ENCODE results near the gene ERC2. TPM values are rescaled to one million over a fixed set of nuclear protein-coding genes. Genes with fewer than 3 reads are reported as not detected.

Gene ERC2
- total RNA-seq, 1 donor from 2014 or later, result 7.4 TPM

GRCh38 chr3:55877703-55878102, 590.6 kb downstream of the ERC2 start:
- no peak overlapping the region for H3K9ac ChIP-seq (ENCODE audit: low read length)
- no peak overlapping the region for H3K4me3 ChIP-seq (ENCODE audit: insufficient read depth, low read depth, low read length)
- H3K27me3 Mint-ChIP-seq (ENCODE audit: low read depth, unreplicated experiment), result no peaks in the 10 kb centered on the region
- peaks cover 7% of the 10 kb centered on the region for H3K27me3 ChIP-seq (ENCODE audit: insufficient read depth, low read length)
- no peak for DNase-seq (ENCODE audit: low read depth)
- peaks cover 13% of the 10 kb centered on the region for H3K4me1 Mint-ChIP-seq (ENCODE audit: low read depth, unreplicated experiment)
- peaks cover 2% of the 10 kb centered on the region for H3K9me3 Mint-ChIP-seq (ENCODE audit: unreplicated experiment)
- no peaks in the 10 kb centered on the region for H3K36me3 Mint-ChIP-seq (ENCODE audit: low read depth, unreplicated experiment)
- no peaks in the 10 kb centered on the region for H4K20me1 ChIP-seq (ENCODE audit: insufficient read depth, low read length)
- H3K4me3 Mint-ChIP-seq (ENCODE audit: unreplicated experiment), result no peak overlapping the region
- peaks cover 4% of the 10 kb centered on the region for H3K4me1 ChIP-seq (ENCODE audit: insufficient read depth, low read length)
- TF ChIP-seq EZH2 (IDR thresholded peaks at IDR 0.05; ENCODE audit: insufficient read depth, low read length) (no peak), CTCF (IDR thresholded peaks at IDR 0.05; ENCODE audit: insufficient read depth, low read depth, low read length) (no peak)
- H3K9me3 ChIP-seq (ENCODE audit: insufficient read depth, low read depth, low read length), result no peaks in the 10 kb centered on the region
- no peak overlapping the region for H3K27ac ChIP-seq (ENCODE audit: low read depth, low read length)
- no peak overlapping the region for H3K27ac Mint-ChIP-seq (ENCODE audit: unreplicated experiment)
- FAIRE-seq, result no peak
- H3K4me2 ChIP-seq (ENCODE audit: low read length), result no peak overlapping the region
- H3K36me3 ChIP-seq (ENCODE audit: insufficient read depth, low read length), result no peaks in the 10 kb centered on the region
- H2AFZ ChIP-seq (ENCODE audit: low read depth, low read length), result no peak overlapping the region
- no peaks in the 10 kb centered on the region for H3K79me2 ChIP-seq (ENCODE audit: insufficient read depth, low read length)

GRCh38 chr3:55876560-55876959, 591.7 kb downstream of the ERC2 start:
- Mint-ChIP-seq H3K4me3 (ENCODE audit: unreplicated experiment) (no peak overlapping the region), H3K4me1 (ENCODE audit: low read depth, unreplicated experiment) (peaks cover 13% of the 10 kb centered on the region), H3K27me3 (ENCODE audit: low read depth, unreplicated experiment) (no peaks in the 10 kb centered on the region), H3K36me3 (ENCODE audit: low read depth, unreplicated experiment) (no peaks in the 10 kb centered on the region), H3K9me3 (ENCODE audit: unreplicated experiment) (peaks cover 2% of the 10 kb centered on the region), H3K27ac (ENCODE audit: unreplicated experiment) (no peak overlapping the region)
- no peaks in the 10 kb centered on the region for H3K36me3 ChIP-seq (ENCODE audit: insufficient read depth, low read length)
- no peaks in the 10 kb centered on the region for H3K9me3 ChIP-seq (ENCODE audit: insufficient read depth, low read depth, low read length)
- H3K4me3 ChIP-seq (ENCODE audit: insufficient read depth, low read depth, low read length), result no peak overlapping the region
- peaks cover 4% of the 10 kb centered on the region for H3K4me1 ChIP-seq (ENCODE audit: insufficient read depth, low read length)
- no peak for DNase-seq (ENCODE audit: low read depth)
- TF ChIP-seq EZH2 (IDR thresholded peaks at IDR 0.05; ENCODE audit: insufficient read depth, low read length) (no peak), CTCF (IDR thresholded peaks at IDR 0.05; ENCODE audit: insufficient read depth, low read depth, low read length) (no peak)
- H3K27me3 ChIP-seq (ENCODE audit: insufficient read depth, low read length), result peaks cover 7% of the 10 kb centered on the region
- H4K20me1 ChIP-seq (ENCODE audit: insufficient read depth, low read length), result no peaks in the 10 kb centered on the region
- no peak overlapping the region for H2AFZ ChIP-seq (ENCODE audit: low read depth, low read length)
- FAIRE-seq, result no peak
- no peak overlapping the region for H3K4me2 ChIP-seq (ENCODE audit: low read length)
- H3K27ac ChIP-seq (ENCODE audit: low read depth, low read length), result no peak overlapping the region
- no peaks in the 10 kb centered on the region for H3K79me2 ChIP-seq (ENCODE audit: insufficient read depth, low read length)
- H3K9ac ChIP-seq (ENCODE audit: low read length), result no peak overlapping the region

GRCh38 chr3:55875113-55875512, 593.2 kb downstream of the ERC2 start:
- no peak overlapping the region for H3K9ac ChIP-seq (ENCODE audit: low read length)
- peaks cover 7% of the 10 kb centered on the region for H3K27me3 ChIP-seq (ENCODE audit: insufficient read depth, low read length)
- Mint-ChIP-seq H3K27ac (ENCODE audit: unreplicated experiment) (no peak overlapping the region), H3K27me3 (ENCODE audit: low read depth, unreplicated experiment) (no peaks in the 10 kb centered on the region), H3K36me3 (ENCODE audit: low read depth, unreplicated experiment) (no peaks in the 10 kb centered on the region), H3K4me3 (ENCODE audit: unreplicated experiment) (no peak overlapping the region), H3K4me1 (ENCODE audit: low read depth, unreplicated experiment) (peaks cover 13% of the 10 kb centered on the region), H3K9me3 (ENCODE audit: unreplicated experiment) (peaks cover 2% of the 10 kb centered on the region)
- H3K79me2 ChIP-seq (ENCODE audit: insufficient read depth, low read length), result no peaks in the 10 kb centered on the region
- DNase-seq (ENCODE audit: low read depth), result no peak
- no peak overlapping the region for H2AFZ ChIP-seq (ENCODE audit: low read depth, low read length)
- no peak overlapping the region for H3K27ac ChIP-seq (ENCODE audit: low read depth, low read length)
- H3K4me1 ChIP-seq (ENCODE audit: insufficient read depth, low read length), result peaks cover 4% of the 10 kb centered on the region
- H4K20me1 ChIP-seq (ENCODE audit: insufficient read depth, low read length), result no peaks in the 10 kb centered on the region
- no peak overlapping the region for H3K4me2 ChIP-seq (ENCODE audit: low read length)
- H3K4me3 ChIP-seq (ENCODE audit: insufficient read depth, low read depth, low read length), result no peak overlapping the region
- no peak for FAIRE-seq
- no peak for TF ChIP-seq CTCF (IDR thresholded peaks at IDR 0.05; ENCODE audit: insufficient read depth, low read depth, low read length)
- TF ChIP-seq EZH2 (IDR thresholded peaks at IDR 0.05; ENCODE audit: insufficient read depth, low read length), result no peak
- no peaks in the 10 kb centered on the region for H3K36me3 ChIP-seq (ENCODE audit: insufficient read depth, low read length)
- H3K9me3 ChIP-seq (ENCODE audit: insufficient read depth, low read depth, low read length), result no peaks in the 10 kb centered on the region

All from astrocyte (in vitro differentiated cells and primary cell).